Measurements from ENCODE around the gene CHST11. TPM values are rescaled to one million over a fixed set of nuclear protein-coding genes. Genes with fewer than 3 reads are reported as not detected.

The CHST11 gene
- total RNA-seq (2011; cell fraction: chromatin; rRNA removed; ENCODE audit: low replicate concordance) = 38.5 and 49.7 TPM in 2 replicates
- 28.7 and 33.4 TPM in 2 replicates for total RNA-seq (2011; cell fraction: nucleolus; rRNA removed)
- total RNA-seq (2011; cell fraction: nucleoplasm; rRNA removed) = 34.9 and 47.6 TPM in 2 replicates
- total RNA-seq (2014; rRNA removed) (34.3 and 37.2 TPM in 2 replicates), total RNA-seq (2014; rRNA removed; fragmentation: Illumina TruSeq; extraction: Trizol) (12.7 and 12.9 TPM in 2 replicates), total RNA-seq (2015; rRNA removed; fragmentation: Illumina TruSeq; extraction: Trizol) (15.5 and 15.6 TPM in 2 replicates), total RNA-seq (2021) (38.7 and 39.0 TPM in 2 replicates), polyA plus RNA-seq (2011; rRNA removed) (15.0 and 18.9 TPM in 2 replicates), polyA plus RNA-seq (2014; fragmentation: Illumina TruSeq; extraction: Trizol) (16.4 and 18.9 TPM in 2 replicates), polyA plus RNA-seq (2014; fragmentation: Nextera tagmentation; extraction: Ambion mirVana) (1 to 10 TPM; 2.3 to 2.9 TPM), polyA plus RNA-seq (2014; rRNA removed) (13.2 and 15.2 TPM in 2 replicates), polyA minus RNA-seq (2011; rRNA and poly(A)+ RNA removed) (17.8 and 21.7 TPM in 2 replicates), Bru-seq, nascent RNA (percentile 81 among the genes with signal in this experiment), BruChase-seq, experiment 1, labeled RNA remaining after a 2-hour chase (percentile 74 among the genes with signal in this experiment), BruChase-seq, experiment 2, labeled RNA remaining after a 6-hour chase (percentile 76 among the genes with signal in this experiment)
- 32.2 and 49.4 TPM in 2 replicates for polyA plus RNA-seq (2011; cell fraction: cytosol; rRNA removed)
- 13.4 and 22.2 TPM in 2 replicates for polyA plus RNA-seq (2011; cell fraction: nucleus; rRNA removed)
- 17.7 and 39.4 TPM in 2 replicates for polyA plus RNA-seq (2012)
- 15.0 and 18.8 TPM in 2 replicates for polyA minus RNA-seq (2011; cell fraction: cytosol; rRNA and poly(A)+ RNA removed)
- 16.9 and 17.0 TPM in 2 replicates for polyA minus RNA-seq (2011; cell fraction: nucleus; rRNA and poly(A)+ RNA removed)
- long read RNA-seq, experiment 1, full-length matches to known transcripts = 55 of 95 reads
- long read RNA-seq, experiment 1, partial matches to known transcripts = 15 of 95 reads
- long read RNA-seq, experiment 1, other reads (novel, unspliced or antisense) = 25 of 95 reads
- long read RNA-seq, experiment 2, full-length matches to known transcripts = 14 of 35 reads
- long read RNA-seq, experiment 2, partial matches to known transcripts = 5 of 35 reads
- long read RNA-seq, experiment 2, other reads (novel, unspliced or antisense) = 16 of 35 reads
- long read RNA-seq, experiment 3, full-length matches to known transcripts = 7 of 12 reads
- long read RNA-seq, experiment 3, partial matches to known transcripts = 0 of 12 reads
- long read RNA-seq, experiment 3, other reads (novel, unspliced or antisense) = 5 of 12 reads

DNA sequence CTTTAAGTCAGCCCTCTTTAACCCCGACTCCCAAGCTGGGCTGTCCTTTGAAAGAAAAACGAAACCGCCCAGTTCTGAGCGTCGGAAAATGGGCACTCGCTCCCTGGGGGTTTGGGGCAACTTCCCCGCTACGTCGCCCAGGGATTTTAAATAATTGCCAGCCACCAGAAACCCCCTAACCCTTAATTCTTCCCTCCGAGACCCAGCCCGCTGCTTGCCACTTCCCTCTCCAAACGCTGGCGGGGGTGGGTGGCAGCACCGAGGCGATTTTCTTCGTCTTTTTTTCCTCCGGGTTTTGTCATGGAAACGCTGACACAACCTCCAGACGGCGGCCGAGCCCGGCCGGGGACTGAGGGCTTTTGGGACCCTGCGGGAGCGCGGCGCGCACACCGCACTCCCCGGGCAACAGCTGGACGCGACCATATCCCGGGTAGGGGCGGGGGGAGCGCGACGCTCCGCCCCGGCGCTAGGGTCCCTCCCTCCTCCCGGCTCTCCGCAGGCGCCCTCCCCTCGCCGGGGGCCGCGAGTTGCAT is at the start of gene CHST11:
TSS of gene CHST11 (plus strand) at position 532 of the 533 bp plus-strand sequence.
- no peaks in the 10 kb centered on the region for H3K9me1 ChIP-seq (ENCODE audit: control insufficient read depth, insufficient read depth, low read length)
- H3K27ac ChIP-seq (ENCODE audit: extremely low read depth, low read depth, low read length) = peak within 1 kb of the TSS; percentile 81
- peaks cover 28 to 37% of the 10 kb centered on the region in 2 experiments for H3K4me1 ChIP-seq (replicated peaks in 1 of 2; ENCODE audit: control insufficient read depth in 2 of 2, insufficient read depth in 2 of 2, low read length in 2 of 2)
- no peaks in the 10 kb centered on the region for H4K20me1 ChIP-seq (replicated peaks; ENCODE audit: control insufficient read depth, insufficient read depth, low read length)
- peak; percentile 93 to 97 (median 94) for DNase-seq (ENCODE audit: extremely low read depth in 1 of 4, low spot score in 3 of 4)
- peak within 1 kb of the TSS; percentile 73 to 97 for H3K9ac ChIP-seq (ENCODE audit: insufficient read depth in 1 of 2, low read depth in 2 of 2, low read length in 2 of 2)
- peaks cover 10% of the 10 kb centered on the region; the same call in 1 of the 3 replicates for H3K36me3 ChIP-seq (ENCODE audit: control insufficient read depth, insufficient read depth, low read length)
- peaks cover 47% of the 10 kb centered on the region for H3K79me2 ChIP-seq (ENCODE audit: control insufficient read depth, insufficient read depth, low read length)
- ChIA-PET POLR2A (interaction anchor here (0.6 to 1.6 kb wide), 10 partner anchors 11 to 207 kb away, joined by 3 to 9 read pairs (median 4); no protein-coding TSS in a partner anchor), CTCF (ENCODE audit: low intra/inter-chr PET ratio) (interaction anchor here (0.6 to 0.7 kb wide), 2 partner anchors 213 to 347 kb away, joined by 3 to 4 read pairs; no protein-coding TSS in a partner anchor)
- in situ Hi-C loops (cut with MboI) = loop anchor here (5.0 kb wide), 1 partner anchor 74 kb away; no protein-coding TSS in a partner anchor
- H2AFZ ChIP-seq (ENCODE audit: low read depth, low read length) = peak within 1 kb of the TSS; percentile 93
- intact Hi-C loops (cut with micrococcal nuclease) = loop anchor here (2.0 to 10.0 kb wide), 6 partner anchors 38 to 368 kb away; no protein-coding TSS in a partner anchor
- ATAC-seq = peak; percentile 89
- peak within 1 kb of the TSS; percentile 97 for H3K4me3 ChIP-seq
- 2% methylated on average over 40 of the region's 47 CpGs for WGBS (ENCODE audit: insufficient coverage, low coverage, missing lambda C conversion rate)
- BruUV-seq (replicated peaks) = no TSS peak
- peak; percentile 70 for FAIRE-seq
- peak within 1 kb of the TSS; percentile 98 for H3K4me2 ChIP-seq (ENCODE audit: insufficient read depth, low read length)
- H3K9me3 ChIP-seq (replicated peaks; ENCODE audit: control insufficient read depth, insufficient read depth, low read depth, low read length) = no peaks in the 10 kb centered on the region
- no peaks in the 10 kb centered on the region for H3K27me3 ChIP-seq (ENCODE audit: control insufficient read depth in 2 of 2, insufficient read depth in 2 of 2, low read length in 2 of 2)
- TF ChIP-seq SOX6 (IDR thresholded peaks at IDR 0.05) = peak; percentile 67
- TF ChIP-seq SAFB (IDR thresholded peaks at IDR 0.05; ENCODE audit: borderline replicate concordance, low read depth, low read length) = 0 out of 2 replicates have a peak, but pooled peaks have one; percentile 15
- TF ChIP-seq, protein P1, sequence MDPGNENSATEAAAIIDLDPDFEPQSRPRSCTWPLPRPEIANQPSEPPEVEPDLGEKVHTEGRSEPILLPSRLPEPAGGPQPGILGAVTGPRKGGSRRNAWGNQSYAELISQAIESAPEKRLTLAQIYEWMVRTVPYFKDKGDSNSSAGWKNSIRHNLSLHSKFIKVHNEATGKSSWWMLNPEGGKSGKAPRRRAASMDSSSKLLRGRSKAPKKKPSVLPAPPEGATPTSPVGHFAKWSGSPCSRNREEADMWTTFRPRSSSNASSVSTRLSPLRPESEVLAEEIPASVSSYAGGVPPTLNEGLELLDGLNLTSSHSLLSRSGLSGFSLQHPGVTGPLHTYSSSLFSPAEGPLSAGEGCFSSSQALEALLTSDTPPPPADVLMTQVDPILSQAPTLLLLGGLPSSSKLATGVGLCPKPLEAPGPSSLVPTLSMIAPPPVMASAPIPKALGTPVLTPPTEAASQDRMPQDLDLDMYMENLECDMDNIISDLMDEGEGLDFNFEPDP (CRISPR knock-in tag; IDR thresholded peaks at IDR 0.05) = no peak
- TF ChIP-seq JUND (IDR thresholded peaks at IDR 0.05; ENCODE audit: borderline replicate concordance, low read depth, low read length) = peak; percentile 86
- TF ChIP-seq JUND (tag; IDR thresholded peaks at IDR 0.05; ENCODE audit: borderline replicate concordance, low read depth, low read length) = no peak; the same call in 2 of the 3 replicates
- no peak for TF ChIP-seq CBFA2T2 (conservative IDR thresholded peaks at IDR 0.05)
- peak; percentile 76 for TF ChIP-seq NEUROD1 (IDR thresholded peaks at IDR 0.05; ENCODE audit: borderline replicate concordance, low read depth, low read length, partially characterized antibody)
- TF ChIP-seq, protein P2, sequence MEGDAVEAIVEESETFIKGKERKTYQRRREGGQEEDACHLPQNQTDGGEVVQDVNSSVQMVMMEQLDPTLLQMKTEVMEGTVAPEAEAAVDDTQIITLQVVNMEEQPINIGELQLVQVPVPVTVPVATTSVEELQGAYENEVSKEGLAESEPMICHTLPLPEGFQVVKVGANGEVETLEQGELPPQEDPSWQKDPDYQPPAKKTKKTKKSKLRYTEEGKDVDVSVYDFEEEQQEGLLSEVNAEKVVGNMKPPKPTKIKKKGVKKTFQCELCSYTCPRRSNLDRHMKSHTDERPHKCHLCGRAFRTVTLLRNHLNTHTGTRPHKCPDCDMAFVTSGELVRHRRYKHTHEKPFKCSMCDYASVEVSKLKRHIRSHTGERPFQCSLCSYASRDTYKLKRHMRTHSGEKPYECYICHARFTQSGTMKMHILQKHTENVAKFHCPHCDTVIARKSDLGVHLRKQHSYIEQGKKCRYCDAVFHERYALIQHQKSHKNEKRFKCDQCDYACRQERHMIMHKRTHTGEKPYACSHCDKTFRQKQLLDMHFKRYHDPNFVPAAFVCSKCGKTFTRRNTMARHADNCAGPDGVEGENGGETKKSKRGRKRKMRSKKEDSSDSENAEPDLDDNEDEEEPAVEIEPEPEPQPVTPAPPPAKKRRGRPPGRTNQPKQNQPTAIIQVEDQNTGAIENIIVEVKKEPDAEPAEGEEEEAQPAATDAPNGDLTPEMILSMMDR (IDR thresholded peaks at IDR 0.05 in 2 of 3, conservative IDR thresholded peaks at IDR 0.05 in 1 of 3; ENCODE audit: insufficient read depth in 2 of 3, low read depth in 1 of 3, low read length in 3 of 3) = peak; percentile 35 to 53 (median 38); a peak in 4 of 6 replicates
- no peak for TF ChIP-seq SIRT6 (IDR thresholded peaks at IDR 0.05; ENCODE audit: low read depth, low read length)
- peak; percentile 71; the same call in 1 of the 2 replicates for TF ChIP-seq FOXJ3 (CRISPR knock-in tag; IDR thresholded peaks at IDR 0.05)
- TF ChIP-seq POLR2A (conservative IDR thresholded peaks at IDR 0.05) = peak; percentile 39; the same call in 1 of the 2 replicates
